Caki2 (cell line): ENCODE results near the gene TEDC1. TPM values are rescaled to one million over a fixed set of nuclear protein-coding genes. Genes with fewer than 3 reads are reported as not detected.

Source experiments
- DNase-seq: peaks from one replicate; pipeline ENCODE4 v3.0.0-alpha.2; 2015; ENCODE audit warnings: low read depth
- in situ Hi-C: cut with HindIII; loops from 2 replicates; pipeline ENCODE4 v1.10.0; 2016; ENCODE audit warnings: low sequenced_read_pairs, low pct_unique_long_range_greater_than_20kb, mixed read lengths
- total RNA-seq: library from RNA; depleted of rRNA; stranded (reverse); fragments of >200 nt; shearing (Covaris generic); gene quantifications from 2 replicates; pipeline ENCODE4 v1.2.3, GENCODE V29; 2014; ENCODE audit warnings: low replicate concordance; rRNA removed

TEDC1 gene, protein sequence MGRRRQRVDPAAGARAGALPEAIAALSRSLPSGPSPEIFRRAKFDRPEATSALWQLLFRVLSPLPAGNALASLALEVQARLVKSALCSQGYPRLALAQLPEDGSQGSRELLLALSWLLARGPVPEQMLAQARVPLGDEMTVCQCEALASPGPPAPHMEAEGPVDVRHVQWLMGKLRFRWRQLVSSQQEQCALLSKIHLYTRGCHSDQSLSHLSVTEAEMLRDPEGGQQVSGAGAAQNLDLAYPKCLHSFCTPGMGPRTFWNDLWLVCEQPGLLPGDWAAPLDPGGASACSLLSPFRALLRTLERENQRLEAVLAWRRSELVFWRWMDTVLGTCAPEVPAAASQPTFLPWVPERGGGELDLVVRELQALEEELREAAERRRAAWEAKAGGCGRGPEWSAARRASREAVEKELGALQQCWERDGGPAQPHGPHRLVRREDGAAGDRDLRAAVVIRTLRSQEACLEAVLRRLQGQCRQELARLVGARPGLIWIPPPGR
- total RNA-seq: 54.2 and 55.3 TPM in 2 replicates

DNA sequence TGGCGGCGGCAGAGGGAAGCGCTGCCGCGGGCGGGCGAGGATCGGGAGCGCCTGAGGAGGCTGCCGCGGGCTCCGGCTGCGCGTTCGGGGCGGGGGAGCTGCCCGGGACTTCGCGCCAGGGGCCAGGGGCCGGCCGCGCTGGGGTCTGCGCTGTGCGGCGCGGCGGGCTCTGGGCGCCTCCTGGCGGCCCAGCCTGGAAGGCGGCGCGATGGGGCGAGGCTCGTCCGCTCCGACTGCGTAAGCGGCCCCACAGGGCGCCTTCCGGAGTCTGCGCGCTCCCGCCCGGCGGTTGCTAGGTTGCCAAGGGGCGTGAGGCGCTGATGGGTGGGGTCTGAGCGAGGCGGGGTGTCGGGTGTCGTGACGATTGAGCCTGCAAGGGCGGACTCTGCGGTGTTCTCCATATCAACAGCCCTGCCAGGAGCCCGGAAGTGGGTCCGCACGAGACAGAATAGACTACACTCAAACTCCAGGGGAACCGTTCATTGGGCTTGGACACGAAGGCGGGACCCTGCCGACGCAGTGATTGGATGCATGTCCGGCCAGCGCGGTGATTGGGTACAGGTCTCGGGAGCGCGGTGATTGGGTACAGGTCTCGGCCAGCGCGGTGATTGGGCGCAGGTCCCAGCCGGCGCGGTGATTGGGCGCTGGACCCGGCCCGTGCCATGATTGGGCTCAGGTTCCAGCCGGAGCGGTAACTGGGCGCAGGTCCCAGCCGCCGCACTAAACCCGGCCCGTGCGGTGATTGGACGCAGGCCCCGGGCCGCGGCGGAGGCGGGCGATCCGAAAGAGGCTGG lies at the start of gene TEDC1:
TSS of gene TEDC1 (plus strand) at position 675 of the 794 bp plus-strand sequence. CDS start 130 bp downstream, outside the sequence.
- peak; percentile 99 for DNase-seq
- in situ Hi-C loops: no loop called here

DNA sequence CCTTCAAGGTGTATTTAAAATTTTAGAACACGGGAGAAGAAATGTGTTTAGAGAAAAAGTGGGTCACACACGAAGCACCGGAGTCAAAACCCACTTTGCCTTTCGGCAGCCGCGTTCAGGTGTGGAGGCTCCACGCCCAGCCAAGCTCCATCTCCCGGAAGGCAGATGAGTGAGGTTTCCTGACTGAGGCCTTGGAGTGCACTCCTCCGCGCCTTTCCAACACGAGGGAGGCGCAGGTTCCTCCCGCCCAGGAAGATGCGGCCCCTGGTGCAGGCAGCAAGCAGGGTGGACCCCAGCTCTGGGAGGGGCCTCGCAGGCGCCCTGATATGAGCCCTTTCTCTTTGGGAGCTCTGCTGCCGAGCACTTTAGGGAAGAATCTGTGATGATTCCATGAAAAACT lies 48.9 kb upstream of the TEDC1 start:
- DNase-seq: no peak
- in situ Hi-C loops: no loop called here

DNA sequence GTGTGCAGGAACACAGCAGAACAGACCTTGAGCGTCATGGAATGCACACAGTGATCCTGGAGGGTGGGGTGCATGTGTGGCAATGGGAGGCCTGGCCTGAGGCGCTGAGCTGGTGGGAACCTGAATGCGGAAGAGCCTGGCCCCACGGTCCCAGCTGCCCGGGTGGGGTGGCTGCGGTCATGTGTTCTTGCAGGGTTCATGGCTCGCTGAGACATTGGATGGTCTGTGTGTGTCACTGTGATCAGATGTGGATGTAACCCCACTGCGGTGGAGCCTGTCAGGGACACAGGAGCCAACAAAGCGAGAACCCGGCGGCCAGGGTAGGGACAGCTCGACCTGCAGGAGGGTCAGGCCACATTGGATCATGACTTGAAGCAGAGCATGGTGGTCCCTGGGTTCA lies 48.2 kb upstream of the TEDC1 start:
- no peak for DNase-seq
- in situ Hi-C loops: no loop called here

DNA sequence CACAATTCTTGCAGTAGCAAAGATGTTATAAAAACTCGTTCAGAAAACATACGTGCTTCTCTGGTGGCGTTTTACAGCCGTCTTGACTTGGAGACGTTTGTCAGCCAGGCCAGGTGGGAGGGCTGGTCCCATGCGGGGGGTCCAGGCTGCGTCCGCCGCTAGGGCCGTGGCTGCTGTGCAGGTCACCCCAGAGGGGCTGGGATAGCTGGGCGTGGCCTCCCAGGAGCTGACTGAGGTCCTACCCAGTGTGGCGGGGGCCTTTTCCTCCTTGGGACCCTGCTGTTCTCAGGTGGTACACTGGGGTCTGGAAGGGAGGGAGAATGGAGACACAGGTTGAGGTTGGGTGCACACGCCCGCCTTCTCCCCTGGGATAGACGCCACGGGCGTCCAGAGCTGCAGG lies 46.2 kb upstream of the TEDC1 start:
- in situ Hi-C loops: no loop called here
- DNase-seq: no peak

DNA sequence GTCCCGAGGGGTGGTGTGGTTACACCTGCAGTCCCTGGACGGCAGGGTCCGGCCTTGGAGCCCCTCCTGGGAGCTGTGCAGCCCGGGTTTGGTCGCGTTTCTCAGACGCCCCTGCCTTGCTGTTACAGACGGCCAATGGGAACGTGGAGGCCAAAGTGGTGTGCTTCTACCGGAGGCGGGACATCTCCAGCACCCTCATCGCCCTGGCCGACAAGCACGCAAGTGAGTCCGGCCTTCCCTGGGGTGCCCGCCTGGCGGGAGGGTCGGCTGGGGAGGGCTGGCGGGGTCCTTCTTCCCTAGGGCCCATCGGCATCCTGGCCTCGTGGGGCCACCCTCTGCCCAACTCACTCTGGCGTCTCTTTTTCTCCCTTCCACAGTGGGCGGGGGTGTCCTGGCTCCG lies 45.8 kb upstream of the TEDC1 start:
- in situ Hi-C loops: no loop called here
- DNase-seq: no peak

DNA sequence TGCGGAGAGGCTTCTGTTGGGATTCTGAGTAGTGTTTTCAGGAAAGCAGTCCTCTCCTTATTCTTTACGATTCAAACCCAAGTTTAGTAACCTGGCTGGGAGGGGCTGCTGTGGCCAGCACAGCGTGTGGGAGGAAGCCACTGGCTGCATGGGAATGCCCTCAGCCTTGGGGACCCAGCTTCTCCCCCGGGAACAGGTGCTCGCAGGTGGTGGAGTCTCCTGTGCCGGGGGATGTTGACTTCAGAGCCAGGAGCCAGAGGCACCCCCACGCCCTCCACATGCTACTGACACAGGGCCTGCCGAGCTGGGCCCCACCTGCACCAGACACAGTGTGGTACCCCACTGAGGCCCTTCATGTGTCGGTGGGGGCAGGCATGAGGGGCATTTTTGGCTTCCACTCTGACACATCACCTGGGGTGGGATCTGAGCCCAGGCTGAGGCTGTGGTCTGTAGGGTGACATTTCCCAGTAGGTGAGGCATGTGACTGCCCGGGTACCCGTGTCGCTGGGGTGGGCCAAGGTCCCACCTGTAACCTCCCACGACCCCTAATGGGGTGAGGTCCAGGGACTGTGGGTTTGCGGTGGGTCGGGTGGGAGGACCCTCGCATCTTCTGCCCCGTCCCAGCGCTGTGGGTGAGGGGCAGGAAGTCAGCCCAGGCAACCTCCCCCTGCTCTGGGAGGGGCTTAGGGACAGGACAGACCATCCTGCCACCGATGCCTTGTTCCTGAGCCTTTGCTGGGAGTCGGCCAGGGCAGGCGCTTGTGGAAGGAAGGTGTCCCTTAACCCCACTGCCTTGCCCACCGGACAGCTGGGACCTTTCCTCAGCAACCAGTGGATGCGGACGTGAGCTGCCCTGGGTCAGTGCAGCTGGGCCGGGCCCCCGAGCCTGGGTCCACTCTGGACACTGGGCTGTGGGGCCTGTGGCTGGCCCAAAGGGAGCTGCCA lies 44.9 kb upstream of the TEDC1 start:
- in situ Hi-C loops: no loop called here
- DNase-seq: no peak

DNA sequence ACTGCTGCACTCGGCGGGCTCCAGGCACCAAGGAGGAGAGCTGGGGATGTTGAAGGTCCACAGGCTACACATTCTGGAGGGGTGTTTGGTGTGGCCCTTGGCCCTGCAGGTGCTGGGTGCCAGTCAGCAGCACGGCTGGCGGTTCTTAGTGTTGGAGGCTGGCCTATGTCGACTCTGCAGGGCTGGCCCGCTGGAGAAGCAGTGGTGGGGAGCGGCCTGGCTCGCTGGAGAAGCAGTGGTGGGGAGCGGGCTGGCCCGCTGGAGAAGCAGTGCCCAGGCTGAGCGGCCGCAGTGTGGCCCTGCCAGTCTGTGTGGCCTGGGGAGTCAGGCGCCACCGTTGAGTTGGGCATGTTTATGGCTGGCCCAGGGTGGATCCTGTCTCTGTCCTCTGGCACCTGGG lies 44.1 kb upstream of the TEDC1 start:
- in situ Hi-C loops: no loop called here
- DNase-seq: no peak

DNA sequence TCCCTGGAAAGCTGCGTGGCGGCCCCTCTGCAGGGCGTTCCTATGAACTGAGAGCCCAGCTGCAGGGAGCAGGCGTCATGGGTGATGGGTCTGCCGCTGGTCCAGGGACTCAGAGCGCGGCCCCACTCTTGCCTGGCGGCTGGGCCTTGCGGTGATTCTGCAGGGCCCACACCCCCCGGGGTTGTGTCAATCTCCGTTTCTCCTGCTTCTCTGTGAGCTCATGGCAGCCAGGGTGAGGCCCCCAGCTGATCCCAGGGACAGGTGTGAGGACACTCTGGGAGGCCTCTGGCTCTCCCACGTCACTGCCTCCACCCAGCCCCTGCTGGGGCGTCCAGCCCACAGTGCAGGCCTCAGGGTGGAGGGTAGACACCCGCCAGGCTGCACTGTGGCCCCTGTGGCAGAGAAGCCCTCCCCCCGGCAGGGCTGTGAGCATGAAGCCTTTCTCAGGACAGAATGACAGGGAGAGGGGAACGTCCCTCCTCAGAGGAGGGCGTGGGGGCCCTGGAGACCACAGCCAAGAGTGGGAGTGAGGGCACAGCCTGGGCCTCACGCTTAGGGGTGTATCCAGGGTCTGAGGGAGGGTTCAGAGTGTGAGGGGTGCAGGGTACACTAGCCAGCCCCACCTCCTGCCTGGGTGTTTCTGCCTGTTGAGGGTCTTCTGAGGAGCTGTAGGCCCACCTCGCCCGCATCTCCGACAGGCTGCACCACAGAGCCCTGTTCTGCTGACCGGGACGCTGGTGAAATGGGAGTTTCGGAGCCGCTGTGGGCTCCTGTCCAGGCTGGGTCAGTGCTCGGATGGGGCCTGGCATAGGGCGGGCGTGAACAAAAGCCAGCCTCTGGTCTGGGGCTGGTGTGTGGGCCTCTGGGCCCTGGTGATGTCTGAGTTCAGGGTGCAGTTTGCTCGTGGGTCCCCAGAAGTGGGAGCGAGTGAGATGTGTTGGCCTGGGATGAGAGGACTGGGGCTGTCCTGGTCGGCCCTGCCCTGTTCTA lies 43.1 kb upstream of the TEDC1 start:
- DNase-seq: no peak

DNA sequence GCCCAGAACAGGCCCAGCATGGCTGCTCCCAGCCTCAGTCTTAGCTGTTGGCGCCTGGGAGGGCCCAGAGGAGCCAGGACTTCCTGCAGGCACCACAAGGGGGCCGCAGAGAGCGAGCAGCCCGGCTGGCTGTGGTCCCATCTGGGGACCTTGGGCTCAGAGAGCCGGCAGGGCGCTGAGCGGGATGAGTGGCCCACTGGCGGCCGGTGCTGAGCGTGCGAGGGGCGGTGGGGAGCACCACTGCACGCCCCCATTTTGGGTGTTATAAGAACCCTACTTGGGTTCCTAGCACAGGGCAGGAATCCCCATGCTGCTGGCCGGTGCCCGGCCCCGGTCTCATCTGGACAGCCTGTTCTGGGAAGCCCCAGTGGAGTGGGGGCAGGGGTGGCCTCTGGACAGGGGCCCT lies 42.3 kb upstream of the TEDC1 start:
- DNase-seq: no peak
- in situ Hi-C loops: no loop called here

More for the DNA sequence above, 43.1 kb upstream of the TEDC1 start:
- in situ Hi-C loops: no loop called here

DNA sequence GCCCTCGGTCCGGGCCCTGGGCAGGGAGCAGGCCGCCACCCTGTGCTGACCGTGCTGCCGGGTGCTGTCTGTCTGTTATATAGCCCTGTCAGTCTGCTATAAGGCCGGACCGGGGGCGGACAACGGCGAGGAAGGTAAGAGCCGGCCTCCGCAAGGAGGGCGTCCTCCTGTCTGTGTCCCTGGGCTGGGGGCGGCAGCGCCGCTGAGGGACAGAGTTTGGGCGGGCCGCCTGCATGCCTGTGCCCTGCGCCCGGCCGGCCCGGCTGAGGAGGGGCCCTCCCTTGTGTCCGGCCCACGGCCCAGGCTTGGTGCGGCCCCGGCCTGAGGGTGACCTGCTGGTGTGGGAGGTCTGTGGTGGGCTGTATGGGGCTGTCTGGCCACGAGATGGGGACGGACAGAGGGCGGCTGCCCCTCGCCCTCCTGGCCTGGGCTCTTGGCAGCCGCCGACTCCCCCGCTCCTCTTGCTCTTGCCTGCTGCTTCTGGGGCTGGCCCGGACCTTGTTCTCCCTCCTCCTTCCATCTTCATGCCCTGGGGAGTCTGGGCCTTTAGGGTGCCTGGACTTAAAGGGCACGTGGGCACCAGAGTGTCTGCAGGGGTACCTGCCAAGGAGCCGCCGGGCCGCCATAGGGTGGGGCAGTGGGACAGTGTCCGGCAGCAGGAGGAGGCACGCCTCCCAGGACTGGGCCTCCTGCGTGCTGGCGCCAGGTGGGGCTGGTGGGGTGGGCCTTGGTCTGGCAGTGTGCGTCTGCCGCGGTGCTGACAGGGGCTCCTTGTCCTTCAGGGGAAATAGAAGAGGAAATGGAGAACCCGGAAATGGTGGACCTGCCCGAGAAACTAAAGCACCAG lies 41.5 kb upstream of the TEDC1 start:
- in situ Hi-C loops: no loop called here
- no peak for DNase-seq

DNA sequence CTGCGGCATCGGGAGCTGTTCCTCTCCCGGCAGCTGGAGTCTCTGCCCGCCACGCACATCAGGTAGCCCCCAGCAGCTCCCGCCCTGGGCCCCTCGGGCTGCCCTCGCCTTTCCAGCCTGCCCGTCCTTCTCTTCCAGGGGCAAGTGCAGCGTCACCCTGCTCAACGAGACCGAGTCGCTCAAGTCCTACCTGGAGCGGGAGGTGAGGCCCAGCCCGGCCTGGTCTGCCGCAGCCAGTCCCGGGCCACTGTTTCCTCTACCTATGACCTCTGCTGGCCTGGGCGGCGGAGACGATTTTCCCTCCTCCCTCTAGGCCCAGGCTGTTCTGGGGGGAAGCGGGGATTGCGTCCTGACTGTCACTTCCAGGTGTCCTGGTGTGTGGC lies 40.9 kb upstream of the TEDC1 start:
- no peak for DNase-seq
- in situ Hi-C loops: no loop called here

DNA sequence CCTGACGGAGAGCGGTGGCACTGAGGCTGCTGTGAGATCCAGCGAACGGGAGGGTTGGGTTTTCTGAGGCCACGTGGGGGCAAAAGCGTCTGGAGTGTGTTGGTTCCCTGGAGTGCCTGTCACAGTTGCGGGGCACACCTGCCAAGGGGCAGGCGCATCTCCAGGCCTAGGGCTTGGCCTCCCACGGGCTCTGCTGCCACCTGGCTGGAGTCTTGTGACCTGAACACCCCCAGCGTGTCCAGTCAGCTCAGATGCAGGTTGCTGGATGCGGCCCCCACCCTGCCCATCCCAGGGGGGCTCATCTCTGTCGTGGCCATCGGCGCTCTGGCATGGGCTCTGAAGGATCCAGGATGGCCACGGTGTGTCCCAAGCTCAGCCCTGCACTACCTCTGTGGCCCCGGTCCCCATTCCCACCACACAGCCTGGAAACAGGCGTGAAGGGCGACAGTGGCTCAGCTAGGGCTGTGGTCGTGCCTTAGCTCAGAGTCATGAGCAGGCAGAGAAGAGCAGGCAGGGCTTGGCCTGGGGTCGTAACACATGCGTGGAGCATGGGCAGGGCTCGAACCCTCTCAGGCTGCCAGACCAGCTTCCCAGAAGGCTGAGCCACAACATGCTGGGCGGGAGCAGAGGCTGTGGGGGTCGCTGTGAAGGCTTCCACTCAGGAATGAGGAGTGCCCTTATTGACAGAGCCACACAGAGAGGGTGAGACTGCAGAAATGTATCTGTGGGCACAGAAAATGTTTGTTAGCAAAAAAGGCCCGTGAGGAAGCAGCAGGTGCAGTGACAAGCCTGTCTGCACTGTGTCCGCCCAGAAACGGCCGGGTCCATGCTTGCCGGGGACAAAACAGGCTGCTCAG lies 40.0 kb upstream of the TEDC1 start:
- in situ Hi-C loops: no loop called here
- DNase-seq: no peak

DNA sequence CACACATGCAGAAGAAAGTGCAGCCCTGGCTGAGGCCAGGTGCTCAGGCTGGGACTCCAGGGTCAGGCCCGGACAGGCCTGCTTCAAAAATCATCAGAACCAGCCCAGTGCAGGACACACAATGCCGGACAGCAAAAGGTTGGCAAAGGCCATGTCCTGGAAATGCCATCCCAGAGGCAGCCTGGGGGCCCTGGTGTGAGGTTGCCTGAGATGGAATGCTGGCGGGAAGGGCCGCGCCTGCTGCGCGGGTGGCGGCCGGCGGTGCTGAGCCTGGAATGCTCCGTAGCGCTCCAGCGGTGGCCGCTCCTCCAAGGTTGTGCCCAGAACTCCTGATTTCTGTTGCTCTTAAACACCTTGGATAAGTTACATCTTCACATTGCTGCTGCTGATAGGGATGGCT lies 38.1 kb upstream of the TEDC1 start:
- in situ Hi-C loops: no loop called here
- no peak for DNase-seq

DNA sequence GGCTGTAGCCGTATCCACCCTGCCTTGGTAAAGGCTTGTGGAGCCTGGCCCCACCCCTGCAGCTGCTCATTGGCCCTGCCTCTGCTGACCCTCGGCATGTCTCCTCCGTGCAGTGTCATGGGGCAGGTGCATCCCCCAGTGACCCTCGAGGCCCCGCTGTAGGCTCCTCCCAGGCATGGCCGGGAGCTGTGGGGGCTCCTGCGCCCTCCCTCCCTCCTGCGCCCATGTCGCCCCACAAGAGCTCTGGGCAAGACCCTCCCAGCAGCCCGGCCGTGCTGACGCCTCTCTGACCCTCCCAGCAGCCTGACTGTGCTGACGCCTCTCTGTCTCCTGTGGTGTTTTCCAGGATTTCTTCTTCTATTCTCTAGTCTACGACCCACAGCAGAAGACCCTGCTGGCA lies 37.2 kb upstream of the TEDC1 start:
- in situ Hi-C loops: no loop called here
- DNase-seq: no peak

DNA sequence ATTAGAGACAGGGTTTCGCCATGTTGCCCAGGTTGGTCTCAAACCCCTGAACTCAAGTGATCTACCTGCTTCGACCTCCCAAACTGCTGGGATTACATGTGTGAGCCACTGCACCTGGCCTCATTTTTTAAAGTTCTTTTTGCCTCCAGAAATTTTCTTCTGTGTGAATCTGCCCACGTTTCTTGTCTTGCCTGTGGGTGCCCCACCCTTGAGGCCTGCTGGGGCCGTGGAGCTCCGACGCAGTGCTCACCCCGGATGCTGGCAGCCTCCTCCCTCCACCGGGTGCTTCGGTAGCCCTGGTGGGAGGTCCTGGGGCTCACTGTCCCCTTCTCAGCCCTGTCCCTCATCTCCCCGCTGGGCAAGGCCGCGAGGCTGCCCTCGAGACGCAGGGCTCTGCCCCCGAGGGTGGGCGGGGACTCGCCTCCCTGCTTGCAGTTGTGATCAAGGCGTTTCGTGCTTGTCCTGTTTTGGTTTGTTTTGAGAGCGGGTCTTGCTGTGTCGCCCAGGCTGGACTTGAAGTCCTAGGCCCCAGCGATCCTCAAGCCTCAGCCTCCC lies 35.9 kb upstream of the TEDC1 start:
- DNase-seq: no peak
- in situ Hi-C loops: no loop called here
